ENCODE data around the gene DMRT3.

DMRT3 gene, protein sequence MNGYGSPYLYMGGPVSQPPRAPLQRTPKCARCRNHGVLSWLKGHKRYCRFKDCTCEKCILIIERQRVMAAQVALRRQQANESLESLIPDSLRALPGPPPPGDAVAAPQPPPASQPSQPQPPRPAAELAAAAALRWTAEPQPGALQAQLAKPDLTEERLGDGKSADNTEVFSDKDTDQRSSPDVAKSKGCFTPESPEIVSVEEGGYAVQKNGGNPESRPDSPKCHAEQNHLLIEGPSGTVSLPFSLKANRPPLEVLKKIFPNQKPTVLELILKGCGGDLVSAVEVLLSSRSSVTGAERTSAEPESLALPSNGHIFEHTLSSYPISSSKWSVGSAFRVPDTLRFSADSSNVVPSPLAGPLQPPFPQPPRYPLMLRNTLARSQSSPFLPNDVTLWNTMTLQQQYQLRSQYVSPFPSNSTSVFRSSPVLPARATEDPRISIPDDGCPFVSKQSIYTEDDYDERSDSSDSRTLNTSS

DNA sequence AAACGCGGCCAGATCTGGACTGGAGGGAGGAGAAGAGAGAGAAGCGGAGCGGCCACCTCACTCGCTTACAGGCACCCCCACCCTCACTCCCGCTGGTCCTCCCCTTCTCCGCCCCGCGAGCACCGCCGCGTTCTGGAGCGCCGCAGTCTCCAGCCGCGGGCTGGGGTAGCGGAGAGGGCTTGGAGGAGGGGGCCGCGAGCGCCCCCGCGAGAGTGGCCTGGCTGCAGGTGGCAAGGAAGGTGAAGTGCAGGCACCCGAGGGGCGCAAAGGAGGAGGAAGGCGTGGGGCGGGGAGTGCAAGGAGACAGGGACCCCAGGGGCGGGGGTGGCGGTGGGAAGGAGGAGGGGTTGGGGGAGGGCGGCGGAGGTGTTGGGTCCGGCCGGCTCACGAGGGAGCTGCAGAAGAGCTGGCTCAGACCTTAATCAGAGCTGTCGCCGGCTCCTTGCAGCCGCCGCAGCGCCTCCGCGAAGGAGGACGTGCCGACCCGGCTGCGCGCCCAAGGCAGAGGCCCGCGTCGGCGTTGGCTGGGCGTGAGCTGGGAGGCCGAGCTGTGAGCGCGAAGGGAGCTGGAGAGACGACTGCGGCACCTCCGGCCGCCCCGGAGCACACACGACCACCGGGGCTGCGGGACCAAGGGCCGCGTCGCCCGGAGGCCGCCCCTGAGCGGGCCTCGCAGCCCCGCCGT lies at the start of gene DMRT3:
Gene DMRT3, plus strand, starts transcription at position 398 of the 685 bp plus-strand sequence. CDS start 347 bp downstream, outside the sequence.
- no peak for DNase-seq (ENCODE audit: low read depth)

DNA sequence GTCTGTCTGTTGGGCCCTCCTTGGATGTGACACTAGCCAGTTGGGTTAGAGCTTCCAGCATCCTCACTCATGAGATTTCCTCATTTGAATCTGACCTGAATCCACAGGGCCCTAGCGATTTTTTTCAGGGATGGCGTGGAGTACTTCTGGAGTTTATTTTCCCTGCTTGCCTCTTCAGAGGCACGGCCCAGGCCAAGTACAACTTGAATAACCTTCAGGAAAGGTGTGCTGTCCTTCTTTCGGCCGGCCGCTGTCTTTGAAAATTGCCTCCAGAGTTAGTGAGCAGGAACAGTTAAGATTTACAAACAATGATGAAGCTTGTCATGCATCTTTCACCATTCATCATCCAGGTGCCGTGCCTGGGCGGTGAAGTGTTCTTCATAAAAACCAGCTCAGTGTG lies 49.5 kb upstream of the DMRT3 start:
- DNase-seq (ENCODE audit: low read depth): no peak

DNA sequence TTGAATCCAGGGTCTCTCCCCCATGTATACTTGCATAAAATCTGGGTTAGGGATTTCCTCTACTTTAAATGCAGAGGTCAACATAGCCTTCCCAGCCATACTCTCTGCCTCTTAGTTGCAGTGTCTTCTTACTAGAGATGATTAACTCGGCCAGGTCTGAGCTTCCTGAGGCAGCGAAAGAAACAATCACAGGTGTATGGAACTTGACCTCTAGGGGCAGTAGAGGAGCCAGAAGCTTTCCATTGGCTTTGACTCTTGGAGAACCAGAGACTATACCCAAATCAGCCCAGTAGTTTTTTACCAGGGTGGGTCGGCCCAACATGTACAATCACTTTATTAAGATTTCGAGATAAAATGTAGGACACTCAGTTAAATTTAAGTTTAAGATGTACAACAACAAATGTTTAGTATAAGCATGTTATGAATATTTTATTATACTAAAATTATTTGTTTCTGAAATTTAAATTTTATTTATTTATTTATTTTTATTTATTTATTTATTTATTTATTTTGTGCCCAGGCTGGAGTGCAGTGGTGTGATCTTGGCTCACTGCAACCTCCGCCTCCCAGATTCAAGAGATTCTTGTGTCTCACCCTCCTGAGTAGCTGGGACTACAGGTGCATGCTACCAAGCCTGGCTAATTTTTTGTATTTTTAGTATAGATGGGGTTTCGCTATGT lies 48.0 kb upstream of the DMRT3 start:
- DNase-seq (ENCODE audit: low read depth): no peak

DNA sequence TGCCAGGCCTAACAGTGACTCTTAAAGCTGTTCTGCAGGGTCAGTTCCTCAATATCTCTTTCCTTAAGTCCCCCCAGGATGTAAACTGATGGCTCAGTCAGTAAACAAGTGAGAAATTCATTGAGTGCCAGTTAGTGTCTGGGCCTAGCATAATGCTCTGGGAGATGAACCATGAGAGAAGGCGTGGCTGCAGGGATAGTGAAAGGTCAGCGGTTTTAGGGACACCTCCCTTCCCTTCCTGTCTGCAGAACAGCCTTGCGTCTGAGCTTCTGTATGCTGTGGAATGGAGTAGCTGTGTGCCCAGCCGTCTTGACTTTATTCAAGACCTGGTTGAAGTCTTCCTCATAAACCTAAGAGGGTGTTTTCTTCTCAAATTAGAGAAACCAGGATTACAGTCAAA lies 46.7 kb upstream of the DMRT3 start:
- DNase-seq (ENCODE audit: low read depth): no peak

DNA sequence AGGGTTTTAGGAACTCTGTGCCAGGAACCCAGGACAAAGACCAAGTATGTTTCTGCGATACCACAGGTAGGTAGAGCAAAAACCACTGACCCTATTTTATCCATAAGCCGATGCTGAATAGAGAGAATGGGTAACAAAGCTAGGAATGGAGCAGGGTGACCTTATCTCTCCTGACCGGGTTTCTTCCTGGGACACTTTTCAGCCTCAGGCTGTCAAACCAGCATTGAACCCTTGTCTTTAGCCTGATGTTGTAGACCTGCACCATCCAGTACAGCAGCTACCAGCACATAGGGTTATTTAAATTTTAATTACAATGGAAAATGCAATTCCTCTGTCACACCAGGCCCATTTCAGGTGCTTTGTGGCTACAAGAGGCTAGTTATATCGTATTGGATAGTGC lies 43.1 kb upstream of the DMRT3 start:
- DNase-seq (ENCODE audit: low read depth): no peak

DNA sequence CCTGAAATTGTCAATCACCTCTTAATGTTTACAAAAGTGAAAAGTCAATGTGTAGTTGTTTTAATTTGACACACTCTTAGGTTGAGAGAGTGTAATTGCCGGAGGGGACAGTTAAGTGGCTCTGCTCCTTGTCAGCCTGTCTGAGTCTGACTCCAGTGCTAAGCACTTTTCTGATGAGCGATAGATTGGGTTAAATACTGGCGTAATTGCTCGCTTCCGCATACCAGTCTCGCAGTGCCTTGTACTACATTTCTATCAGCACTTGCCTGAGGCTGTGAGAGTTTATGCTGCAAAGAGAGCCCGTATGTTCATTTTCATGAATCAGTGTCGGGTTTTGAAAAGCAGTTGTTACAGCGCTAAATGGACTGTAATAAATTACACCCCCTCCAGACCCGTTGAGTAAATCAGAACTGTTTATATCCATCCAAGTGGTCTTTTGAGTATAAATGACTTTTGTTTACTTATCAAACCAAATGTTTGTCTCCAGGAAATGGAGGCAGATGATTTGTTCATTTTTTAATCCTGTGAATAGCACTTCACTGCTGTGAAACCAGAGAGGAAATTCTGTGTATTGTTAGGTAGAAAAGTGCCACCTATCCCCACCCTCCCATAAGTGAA lies 41.0 kb upstream of the DMRT3 start:
- DNase-seq (ENCODE audit: low read depth): no peak

DNA sequence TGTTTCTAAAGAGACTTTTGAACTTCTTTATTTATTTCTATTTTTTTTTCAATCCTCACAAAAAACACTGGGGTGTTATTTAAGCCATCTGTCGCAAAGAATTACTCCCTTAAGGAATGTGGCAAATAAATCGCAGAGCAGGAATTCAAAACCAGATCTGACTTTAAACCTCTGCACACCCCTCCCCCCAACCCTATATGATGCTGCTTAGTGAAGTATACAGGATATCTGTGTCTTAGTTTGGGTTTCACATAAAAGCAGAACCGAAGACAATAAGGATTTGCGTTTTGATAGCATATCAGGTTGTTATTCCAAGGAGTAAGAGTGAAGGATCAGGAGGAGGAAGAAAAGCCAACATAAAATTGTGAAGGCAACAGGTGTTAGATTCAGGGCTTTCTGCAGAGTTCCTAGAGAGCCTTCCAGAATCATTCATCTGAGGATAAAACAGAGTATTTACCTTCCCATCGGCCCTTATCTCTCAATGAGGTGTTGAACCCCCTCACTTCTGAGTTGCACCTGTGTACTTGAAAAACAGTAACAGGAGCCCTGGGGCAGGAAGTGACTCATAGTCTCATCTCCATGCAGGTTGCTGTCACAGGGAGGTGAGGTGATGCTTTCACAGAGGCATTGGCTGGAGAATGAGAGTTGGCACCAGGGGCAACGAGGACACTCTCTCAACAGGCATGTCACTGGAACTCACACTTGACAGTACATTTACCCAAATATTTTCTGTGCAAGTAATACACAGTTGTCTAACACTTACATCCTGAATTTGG lies 33.5 kb upstream of the DMRT3 start:
- no peak for DNase-seq (ENCODE audit: low read depth)

DNA sequence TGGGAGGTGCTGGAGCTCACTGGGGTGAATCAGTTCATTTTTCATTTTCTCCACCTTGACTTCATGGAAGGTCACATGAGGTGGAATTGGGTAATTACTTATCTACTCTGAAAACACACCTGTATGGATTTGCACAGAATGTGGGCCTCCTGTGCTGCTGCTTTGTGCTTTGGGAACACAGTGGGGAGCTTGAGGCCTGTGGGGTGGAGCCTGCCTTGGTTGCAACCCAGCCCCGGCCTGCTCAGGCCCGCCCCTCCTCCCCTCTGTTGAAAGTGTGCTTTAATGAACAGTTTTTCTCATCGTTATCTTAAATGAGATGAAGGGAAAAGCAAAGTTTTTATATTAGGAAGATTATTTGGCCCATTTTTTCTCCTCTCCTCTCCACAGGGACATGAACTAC lies 28.5 kb upstream of the DMRT3 start:
- no peak for DNase-seq (ENCODE audit: low read depth)

DNA sequence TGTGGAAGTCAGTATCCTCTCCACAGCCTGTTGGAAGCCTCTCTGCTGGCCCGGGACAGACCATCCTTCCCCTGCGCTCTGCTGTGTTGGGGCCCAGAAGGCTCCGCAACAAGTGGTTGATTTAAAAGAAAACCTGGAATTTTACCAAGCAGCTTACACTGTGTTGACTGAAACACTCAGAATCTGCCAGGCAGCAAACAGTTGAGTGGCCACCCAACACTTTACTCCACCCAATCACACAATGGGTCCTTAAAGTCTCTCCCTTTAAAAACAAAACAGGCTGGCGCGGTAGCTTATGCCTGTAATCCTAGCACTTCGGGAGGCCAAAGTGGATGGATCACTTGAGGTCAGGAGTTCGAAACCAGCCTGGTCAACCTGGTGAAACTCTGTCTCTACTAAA lies 28.0 kb upstream of the DMRT3 start:
- no peak for DNase-seq (ENCODE audit: low read depth)

DNA sequence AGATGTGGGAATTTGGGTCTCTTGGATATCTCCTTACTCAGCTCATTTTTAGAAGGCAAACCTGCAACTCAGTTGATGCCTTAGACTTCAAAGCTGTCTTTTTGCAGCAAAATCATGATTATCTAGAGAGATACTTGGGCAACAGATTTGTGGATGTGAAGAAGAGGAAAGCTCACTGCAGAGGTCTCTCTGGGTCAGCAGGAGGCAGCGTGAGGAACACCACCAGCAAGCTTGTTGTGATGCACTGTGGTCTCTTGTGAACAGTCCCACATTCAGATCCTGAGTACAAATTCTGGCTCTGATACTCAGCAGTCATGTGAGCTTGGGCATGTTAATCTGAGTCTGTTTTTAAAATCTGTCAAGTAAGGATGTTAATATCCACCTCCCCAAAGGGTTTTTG lies 26.3 kb upstream of the DMRT3 start:
- DNase-seq (ENCODE audit: low read depth): no peak

DNA sequence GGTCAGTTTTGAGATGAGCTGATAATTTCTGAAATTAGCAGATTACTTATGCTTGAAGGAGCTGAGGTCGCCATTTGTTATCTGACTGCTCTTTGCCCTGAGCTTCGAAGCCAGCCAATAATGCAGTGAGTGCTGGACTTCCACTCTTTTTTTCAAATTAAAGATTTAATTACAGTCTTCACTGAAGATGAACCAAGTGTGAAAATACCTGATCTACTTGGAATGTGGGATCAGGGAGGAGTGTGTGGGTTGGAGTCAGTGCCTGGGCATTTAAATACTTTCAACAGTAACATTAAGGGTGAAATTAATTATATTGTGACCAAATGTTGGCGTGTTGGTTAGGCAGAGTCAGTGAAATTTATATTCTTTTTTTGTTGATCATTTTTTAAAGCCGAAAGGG lies 23.9 kb upstream of the DMRT3 start:
- DNase-seq (ENCODE audit: low read depth): no peak

DNA sequence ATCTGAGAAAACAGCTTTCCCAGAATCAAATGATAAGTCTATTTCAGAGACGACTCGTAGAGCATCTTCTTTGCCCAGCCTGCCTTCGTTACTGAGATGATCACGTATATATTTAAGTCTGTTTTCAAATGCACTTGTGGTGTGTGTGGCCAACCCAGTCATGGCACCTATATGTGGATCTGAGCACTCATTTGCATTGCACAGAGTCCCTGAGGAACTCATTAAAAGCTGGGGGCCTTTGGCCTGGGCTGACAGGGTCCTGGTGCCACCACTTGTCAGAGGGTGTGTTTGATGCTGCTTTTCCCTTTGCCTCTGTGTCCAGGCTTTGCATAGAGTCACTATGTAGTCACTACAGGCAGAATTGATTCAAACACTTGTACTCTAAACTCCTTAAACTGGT lies 17.4 kb upstream of the DMRT3 start:
- DNase-seq (ENCODE audit: low read depth): no peak

DNA sequence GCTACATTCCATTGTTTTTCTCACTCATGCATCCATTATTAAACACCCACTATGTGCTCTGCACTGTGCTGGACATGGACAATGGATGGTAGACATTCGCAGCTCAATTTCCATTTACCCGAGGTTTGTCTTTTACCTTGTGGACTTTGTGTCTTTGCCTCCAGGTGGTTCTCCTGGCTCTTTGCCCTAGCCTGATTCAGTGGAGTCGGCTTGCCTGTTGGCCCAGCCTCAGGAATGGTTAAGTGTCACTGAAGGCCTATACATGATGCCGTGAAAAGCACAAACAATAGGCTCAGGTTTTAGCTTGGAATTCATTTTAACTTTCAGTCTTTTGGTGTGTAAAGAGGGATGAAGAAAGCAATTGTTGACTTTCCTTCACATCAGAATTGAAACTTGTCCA lies 16.5 kb upstream of the DMRT3 start:
- DNase-seq (ENCODE audit: low read depth): no peak

DNA sequence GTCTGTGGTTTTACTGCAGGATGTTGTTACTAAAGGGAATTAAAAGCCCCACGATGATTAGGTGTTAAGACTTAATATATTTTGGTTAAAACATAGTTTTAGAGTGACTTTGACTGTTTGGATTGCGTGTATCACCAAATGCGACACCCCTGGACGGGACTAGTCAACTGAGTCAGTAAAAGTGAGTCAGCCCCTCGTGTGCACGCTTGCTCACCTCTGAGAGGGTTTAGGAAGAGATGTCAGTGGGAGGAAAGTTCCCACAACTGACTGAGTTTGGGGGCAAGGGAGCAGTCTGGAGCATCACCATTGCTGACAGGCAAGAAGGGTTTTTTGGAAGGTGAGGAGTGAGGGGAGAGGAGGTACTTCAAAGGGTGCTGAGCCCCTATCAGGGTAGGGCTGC lies 14.4 kb upstream of the DMRT3 start:
- no peak for DNase-seq (ENCODE audit: low read depth)

DNA sequence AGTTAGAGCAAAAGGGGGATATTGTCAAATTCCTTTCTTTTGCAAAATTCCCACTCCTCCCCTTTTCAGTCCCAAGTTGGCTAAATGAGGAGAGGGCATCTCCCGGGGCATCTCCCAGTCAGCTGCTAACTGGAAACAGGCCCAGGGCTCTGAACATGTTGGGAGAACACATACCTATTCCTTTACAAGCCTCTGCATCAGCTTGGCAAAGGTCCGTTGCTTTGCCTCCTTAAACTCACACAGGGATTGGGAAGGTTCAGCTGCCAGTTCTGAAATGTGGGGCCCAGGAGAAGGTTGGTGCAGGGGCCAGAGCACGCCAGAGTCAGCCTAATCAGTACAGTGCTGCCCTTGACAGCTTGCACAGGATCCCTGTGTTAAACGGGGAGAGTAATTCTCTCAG lies 11.0 kb upstream of the DMRT3 start:
- DNase-seq (ENCODE audit: low read depth): no peak

DNA sequence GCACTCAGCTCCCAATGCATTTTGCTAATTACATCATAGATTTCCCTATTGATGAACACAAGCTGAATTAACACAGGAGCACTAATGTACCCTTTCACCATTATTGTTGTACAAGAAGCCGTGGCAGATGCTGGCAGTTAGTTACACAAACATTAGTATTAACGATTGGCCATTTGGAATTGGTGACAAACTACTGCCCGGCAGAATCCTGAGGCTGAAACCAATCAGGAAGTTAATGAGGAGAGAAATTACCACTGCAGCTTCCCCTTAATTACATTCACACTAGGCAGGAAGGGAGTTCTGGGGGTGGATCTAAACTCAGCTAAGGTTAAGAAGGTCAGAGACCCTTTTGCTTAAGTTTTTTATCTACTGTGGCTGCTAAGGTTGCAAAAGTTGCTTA lies 9.6 kb upstream of the DMRT3 start:
- no peak for DNase-seq (ENCODE audit: low read depth)

DNA sequence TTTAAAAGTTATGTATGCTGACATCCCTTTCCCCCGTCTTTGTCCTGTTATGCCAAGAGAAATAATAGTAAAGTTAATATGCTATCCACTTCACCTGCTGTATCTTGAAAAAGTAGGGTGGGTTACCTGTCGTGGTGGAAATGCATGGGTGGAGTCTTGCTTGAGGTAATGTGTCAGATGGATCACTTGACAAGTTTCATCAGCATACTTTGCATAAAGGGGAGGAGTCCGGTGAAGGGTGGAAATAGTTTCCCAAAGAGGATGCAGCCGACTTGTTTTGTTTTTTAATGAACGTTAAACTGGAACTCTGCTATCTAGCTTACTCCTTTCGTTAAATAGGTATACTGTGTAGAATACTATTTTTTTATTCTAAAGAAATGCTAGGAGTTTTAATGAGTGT lies 9.0 kb upstream of the DMRT3 start:
- DNase-seq (ENCODE audit: low read depth): no peak

DNA sequence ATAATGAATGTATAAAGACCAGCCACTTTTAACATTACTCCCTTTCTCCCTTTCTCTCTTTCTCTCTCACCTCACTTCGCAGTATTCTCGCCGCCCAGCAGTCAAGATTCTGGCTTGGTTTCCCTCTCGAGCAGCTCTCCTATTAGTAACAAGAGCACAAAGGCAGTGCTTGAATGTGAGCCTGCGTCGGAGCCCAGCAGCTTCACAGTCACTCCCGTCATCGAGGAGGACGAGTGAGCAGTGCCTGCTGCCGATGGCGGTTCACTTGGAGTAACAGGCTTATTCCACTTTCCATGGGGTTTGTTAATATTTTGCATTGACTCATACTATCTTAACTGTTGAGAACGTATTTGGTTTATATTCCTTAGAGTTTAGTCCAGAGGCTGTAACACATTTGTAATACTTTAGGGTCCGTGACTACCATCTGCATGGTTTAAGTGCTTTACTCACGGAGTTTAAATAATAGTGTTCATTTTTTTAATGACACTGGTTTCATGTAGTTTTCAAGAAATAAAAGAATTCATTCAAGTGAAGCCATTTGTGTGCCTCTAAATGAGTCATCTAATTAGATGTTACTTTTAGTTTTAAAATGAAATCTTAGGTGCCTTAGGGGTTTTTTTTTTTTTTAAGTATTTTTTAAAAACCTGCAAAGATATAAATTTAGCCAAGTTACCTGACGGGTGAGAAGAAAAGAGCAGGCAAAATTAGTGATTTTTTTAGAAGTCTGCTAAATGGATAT lies 8.4 kb upstream of the DMRT3 start:
- no peak for DNase-seq (ENCODE audit: low read depth)

DNA sequence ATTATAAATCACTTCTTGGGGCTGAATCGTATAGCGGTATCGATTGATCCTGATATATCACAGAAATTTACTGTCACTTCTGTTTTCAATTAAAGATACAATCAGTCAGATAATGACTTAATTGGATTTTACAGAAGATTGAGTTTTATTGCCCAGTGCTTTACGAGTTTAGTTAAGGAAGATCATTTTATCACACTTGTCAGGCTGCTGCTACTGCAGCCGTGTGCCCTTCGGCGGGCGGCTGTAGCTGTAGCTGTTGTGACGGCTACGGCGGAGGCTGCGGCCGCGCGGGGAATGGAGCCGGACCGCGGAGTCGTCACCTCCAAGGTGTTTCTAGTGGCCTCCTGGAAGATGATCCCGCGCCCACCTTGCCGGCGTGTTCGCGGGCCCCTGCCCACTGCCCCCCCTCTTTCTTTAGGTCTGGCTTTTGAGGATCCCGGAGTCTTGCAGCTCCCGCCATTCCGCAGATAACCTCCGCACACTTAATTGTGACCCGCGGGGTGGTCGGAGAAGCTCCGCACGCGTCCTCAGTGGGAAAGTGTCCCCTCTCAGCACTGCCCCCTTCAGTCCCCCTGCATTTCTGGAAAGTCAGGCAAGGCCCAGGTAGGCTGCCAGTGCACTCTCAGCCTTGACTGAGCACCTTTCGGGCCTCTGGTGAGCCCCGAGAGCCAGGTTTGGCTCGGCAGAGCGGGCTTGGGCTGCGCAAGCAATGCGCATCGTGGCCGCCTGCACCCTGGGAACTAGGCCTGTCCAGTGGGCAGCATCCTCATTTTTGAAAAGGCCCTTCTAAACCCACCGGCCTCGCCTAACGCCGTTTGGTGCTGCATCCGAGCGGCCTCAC lies 6.9 kb upstream of the DMRT3 start:
- DNase-seq (ENCODE audit: low read depth): no peak
